HepG2 (cell line): ENCODE results near the gene TNFAIP8L1. TPM values are rescaled to one million over a fixed set of nuclear protein-coding genes. Genes with fewer than 3 reads are reported as not detected.

Experiments used
- E2F1 ChIP-seq: sonication (generic); formaldehyde crosslinking; IDR thresholded peaks from 2 replicates; pipeline ENCODE4 v1.5.0; 2020; ENCODE audit warnings: missing genetic modification reagents
- HCFC1 ChIP-seq: fragments of 150-350 bp; IDR thresholded peaks from 2 replicates; pipeline ENCODE4 v1.6.1; 2014; ENCODE audit warnings: low read depth, low read length
- HMGA1 ChIP-seq: sonication (generic); formaldehyde crosslinking; conservative IDR thresholded peaks from 2 replicates; pipeline ENCODE4 v1.4.0; 2020; ENCODE audit warnings: missing genetic modification reagents
- HNF4G ChIP-seq, 2 experiments: sonication (generic) in 1 of 2; formaldehyde crosslinking in 1 of 2; IDR thresholded peaks; 2 replicates each; pipeline versions ENCODE4 v1.4.0 to v1.6.1; 2011 to 2020; ENCODE audit warnings: borderline replicate concordance in 2 of 2, low read depth in 2 of 2, mild to moderate bottlenecking in 2 of 2, low read length in 1 of 2, missing genetic modification reagents in 1 of 2, moderate library complexity in 1 of 2
- RNF2 ChIP-seq: fragments of 450-650 bp; conservative IDR thresholded peaks from 2 replicates; pipeline ENCODE4 v1.6.1; 2016; ENCODE audit warnings: low read depth
- TEAD2 ChIP-seq: sonication (generic); formaldehyde crosslinking; IDR thresholded peaks from 2 replicates; pipeline ENCODE4 v1.9.0; 2021; ENCODE audit warnings: missing genetic modification reagents
- TSC22D2 ChIP-seq: sonication (generic); formaldehyde crosslinking; IDR thresholded peaks from 2 replicates; pipeline ENCODE4 v1.5.1; 2020; ENCODE audit warnings: missing genetic modification reagents, mild to moderate bottlenecking, borderline replicate concordance
- ZBTB39 ChIP-seq: sonication (generic); formaldehyde crosslinking; IDR thresholded peaks from 2 replicates; pipeline ENCODE4 v1.5.0; 2020; ENCODE audit warnings: missing genetic modification reagents
- ZIK1 ChIP-seq: sonication (generic); formaldehyde crosslinking; IDR thresholded peaks from 2 replicates; pipeline ENCODE4 v1.5.0; 2020; ENCODE audit warnings: mild to moderate bottlenecking, low read depth, missing genetic modification reagents, borderline replicate concordance
- ZNF180 ChIP-seq: sonication (generic); formaldehyde crosslinking; IDR thresholded peaks from 2 replicates; pipeline ENCODE4 v1.4.0; 2020; ENCODE audit warnings: low read depth, missing genetic modification reagents, borderline replicate concordance
- ZNF234 ChIP-seq: sonication (generic); formaldehyde crosslinking; conservative IDR thresholded peaks from 2 replicates; pipeline ENCODE4 v1.5.1; 2020; ENCODE audit warnings: mild to moderate bottlenecking, missing genetic modification reagents
- ZNF3 ChIP-seq: IDR thresholded peaks from 2 replicates; pipeline ENCODE4 v1.7.0; 2017; ENCODE audit warnings: inconsistent platforms
- ZNF33B ChIP-seq: sonication (generic); formaldehyde crosslinking; IDR thresholded peaks from 2 replicates; pipeline ENCODE4 v1.5.1; 2020; ENCODE audit warnings: mild to moderate bottlenecking, missing genetic modification reagents
- ZNF432 ChIP-seq: sonication (generic); formaldehyde crosslinking; IDR thresholded peaks from 2 replicates; pipeline ENCODE4 v1.5.0; 2020; ENCODE audit warnings: missing genetic modification reagents, mild to moderate bottlenecking, borderline replicate concordance
- ZNF563 ChIP-seq: sonication (generic); formaldehyde crosslinking; IDR thresholded peaks from 2 replicates; pipeline ENCODE4 v1.8.0; 2022; ENCODE audit warnings: mild to moderate bottlenecking, moderate library complexity, missing genetic modification reagents
- ZNF615 ChIP-seq: sonication (generic); formaldehyde crosslinking; IDR thresholded peaks from 2 replicates; pipeline ENCODE4 v1.5.0; 2020; ENCODE audit warnings: mild to moderate bottlenecking, missing genetic modification reagents, borderline replicate concordance
- ZNF713 ChIP-seq: sonication (generic); formaldehyde crosslinking; IDR thresholded peaks from 2 replicates; pipeline ENCODE4 v1.4.0; 2020; ENCODE audit warnings: mild to moderate bottlenecking, missing genetic modification reagents
- polyA plus RNA-seq, 8 experiments: library from polyadenylated mRNA; depleted of rRNA in 3 of 8; stranded (reverse) in 7 of 8; unstranded in 1 of 8; fragments of >200 nt; fragmentation: Illumina TruSeq in 4 of 8; extraction: Trizol in 4 of 8; gene quantifications; 2 replicates each; pipeline versions ENCODE4 v1.2.1 to v1.2.3, GENCODE V29; 2011 to 2016; ENCODE audit warnings: low read depth in 4 of 8, missing spikeins in 1 of 8, mixed read lengths in 1 of 8; ENCODE audit not compliant: insufficient read depth in 1 of 8
- total RNA-seq, 5 experiments: library from RNA; depleted of rRNA; stranded (reverse); fragments of >200 nt; fragmentation: Illumina TruSeq; extraction: Trizol; gene quantifications; 2 replicates each; pipeline ENCODE4 v1.2.3, GENCODE V29; 2016; ENCODE audit warnings: low read depth in 1 of 5
- TF ChIP-seq, protein P1 (sequence below): sonication (generic); formaldehyde crosslinking; IDR thresholded peaks from 2 replicates; pipeline ENCODE4 v1.4.0; 2020; ENCODE audit warnings: low read depth, mild to moderate bottlenecking, missing genetic modification reagents
- TF ChIP-seq, protein P2 (sequence below): fragments of 450-650 bp; IDR thresholded peaks from 2 replicates; pipeline ENCODE4 v1.6.1; 2017; ENCODE audit warnings: mild to moderate bottlenecking
- TF ChIP-seq, protein P3 (sequence below): sonication (generic); formaldehyde crosslinking; IDR thresholded peaks from 2 replicates; pipeline ENCODE4 v1.5.0; 2020; ENCODE audit warnings: missing genetic modification reagents, mild to moderate bottlenecking, borderline replicate concordance

The TNFAIP8L1 gene
- total and polyA plus RNA-seq, 2 of the 13 experiments (the other 11 are each of a cell fraction or from before 2014, with no cell fraction given), result 13.4 to 21.4 TPM

DNA sequence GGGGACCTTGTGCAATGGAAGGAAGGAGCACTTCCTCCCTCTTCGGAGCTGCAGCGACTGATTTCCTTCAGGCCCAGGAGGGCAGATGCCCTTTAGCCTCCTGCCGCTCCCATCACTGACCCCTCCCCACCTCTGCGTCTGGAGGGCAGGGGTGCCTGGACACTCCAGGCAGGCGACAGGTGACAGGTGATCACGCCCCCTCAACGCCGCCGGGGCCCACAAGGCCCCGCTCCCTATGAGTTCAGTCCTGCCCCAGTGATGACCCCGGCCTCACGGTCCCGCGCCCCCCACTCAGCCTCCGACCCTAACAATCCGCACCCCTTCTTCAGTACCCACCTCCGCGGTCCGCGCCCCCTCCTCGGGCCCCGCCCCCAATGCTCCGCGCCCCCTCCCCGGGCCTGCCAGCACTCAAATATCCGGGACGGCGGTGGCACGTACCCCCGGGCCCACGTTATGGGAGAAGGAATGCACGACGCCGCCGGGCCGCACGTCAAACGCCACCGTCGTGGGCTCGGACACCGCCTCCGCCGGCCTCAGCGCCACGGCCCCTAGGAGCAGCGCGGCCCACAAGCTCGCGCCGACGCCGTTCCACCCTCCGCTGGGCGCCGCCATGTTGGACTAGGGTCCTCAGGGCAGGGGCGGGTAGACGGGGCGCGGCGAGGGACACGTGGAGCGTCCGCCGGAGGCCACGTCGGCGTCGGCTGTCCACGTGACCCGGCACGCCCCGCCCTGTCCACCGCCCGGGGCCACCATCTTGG is 30.6 kb downstream of the TNFAIP8L1 start, which contains the start of gene MYDGF (continued):
- TF ChIP-seq, protein P1, sequence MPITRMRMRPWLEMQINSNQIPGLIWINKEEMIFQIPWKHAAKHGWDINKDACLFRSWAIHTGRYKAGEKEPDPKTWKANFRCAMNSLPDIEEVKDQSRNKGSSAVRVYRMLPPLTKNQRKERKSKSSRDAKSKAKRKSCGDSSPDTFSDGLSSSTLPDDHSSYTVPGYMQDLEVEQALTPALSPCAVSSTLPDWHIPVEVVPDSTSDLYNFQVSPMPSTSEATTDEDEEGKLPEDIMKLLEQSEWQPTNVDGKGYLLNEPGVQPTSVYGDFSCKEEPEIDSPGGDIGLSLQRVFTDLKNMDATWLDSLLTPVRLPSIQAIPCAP (CRISPR knock-in tag), result no peak
- TF ChIP-seq HNF4G (IDR thresholded peaks at IDR 0.05; ENCODE audit: borderline replicate concordance, low read depth, low read length), result peak; percentile 16; the same call in 1 of the 2 replicates
- TF ChIP-seq HNF4G (CRISPR knock-in tag; IDR thresholded peaks at IDR 0.05; ENCODE audit: borderline replicate concordance, low read depth), result peak; percentile 55
- TF ChIP-seq ZNF180 (CRISPR knock-in tag), result 0 out of 2 replicates have a peak, but pooled peaks have one; percentile 9
- TF ChIP-seq, protein P2, sequence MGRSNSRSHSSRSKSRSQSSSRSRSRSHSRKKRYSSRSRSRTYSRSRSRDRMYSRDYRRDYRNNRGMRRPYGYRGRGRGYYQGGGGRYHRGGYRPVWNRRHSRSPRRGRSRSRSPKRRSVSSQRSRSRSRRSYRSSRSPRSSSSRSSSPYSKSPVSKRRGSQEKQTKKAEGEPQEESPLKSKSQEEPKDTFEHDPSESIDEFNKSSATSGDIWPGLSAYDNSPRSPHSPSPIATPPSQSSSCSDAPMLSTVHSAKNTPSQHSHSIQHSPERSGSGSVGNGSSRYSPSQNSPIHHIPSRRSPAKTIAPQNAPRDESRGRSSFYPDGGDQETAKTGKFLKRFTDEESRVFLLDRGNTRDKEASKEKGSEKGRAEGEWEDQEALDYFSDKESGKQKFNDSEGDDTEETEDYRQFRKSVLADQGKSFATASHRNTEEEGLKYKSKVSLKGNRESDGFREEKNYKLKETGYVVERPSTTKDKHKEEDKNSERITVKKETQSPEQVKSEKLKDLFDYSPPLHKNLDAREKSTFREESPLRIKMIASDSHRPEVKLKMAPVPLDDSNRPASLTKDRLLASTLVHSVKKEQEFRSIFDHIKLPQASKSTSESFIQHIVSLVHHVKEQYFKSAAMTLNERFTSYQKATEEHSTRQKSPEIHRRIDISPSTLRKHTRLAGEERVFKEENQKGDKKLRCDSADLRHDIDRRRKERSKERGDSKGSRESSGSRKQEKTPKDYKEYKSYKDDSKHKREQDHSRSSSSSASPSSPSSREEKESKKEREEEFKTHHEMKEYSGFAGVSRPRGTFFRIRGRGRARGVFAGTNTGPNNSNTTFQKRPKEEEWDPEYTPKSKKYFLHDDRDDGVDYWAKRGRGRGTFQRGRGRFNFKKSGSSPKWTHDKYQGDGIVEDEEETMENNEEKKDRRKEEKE, result no peak
- TF ChIP-seq ZIK1 (CRISPR knock-in tag), result no peak
- TF ChIP-seq ZNF432, result no peak
- no peak for TF ChIP-seq ZNF615
- TF ChIP-seq ZNF713 (CRISPR knock-in tag), result no peak
- TF ChIP-seq E2F1 (CRISPR knock-in tag), result no peak; the same call in 1 of the 2 replicates
- no peak for TF ChIP-seq ZBTB39 (CRISPR knock-in tag)
- TF ChIP-seq ZNF563 (CRISPR knock-in tag), result 0 out of 2 replicates have a peak, but pooled peaks have one; percentile 7
- TF ChIP-seq TSC22D2 (CRISPR knock-in tag), result no peak
- peak; percentile 50; the same call in 1 of the 2 replicates for TF ChIP-seq HCFC1
- no peak for TF ChIP-seq HMGA1
- TF ChIP-seq TEAD2 (CRISPR knock-in tag), result no peak
- TF ChIP-seq ZNF33B (CRISPR knock-in tag), result no peak
- TF ChIP-seq, protein P3, sequence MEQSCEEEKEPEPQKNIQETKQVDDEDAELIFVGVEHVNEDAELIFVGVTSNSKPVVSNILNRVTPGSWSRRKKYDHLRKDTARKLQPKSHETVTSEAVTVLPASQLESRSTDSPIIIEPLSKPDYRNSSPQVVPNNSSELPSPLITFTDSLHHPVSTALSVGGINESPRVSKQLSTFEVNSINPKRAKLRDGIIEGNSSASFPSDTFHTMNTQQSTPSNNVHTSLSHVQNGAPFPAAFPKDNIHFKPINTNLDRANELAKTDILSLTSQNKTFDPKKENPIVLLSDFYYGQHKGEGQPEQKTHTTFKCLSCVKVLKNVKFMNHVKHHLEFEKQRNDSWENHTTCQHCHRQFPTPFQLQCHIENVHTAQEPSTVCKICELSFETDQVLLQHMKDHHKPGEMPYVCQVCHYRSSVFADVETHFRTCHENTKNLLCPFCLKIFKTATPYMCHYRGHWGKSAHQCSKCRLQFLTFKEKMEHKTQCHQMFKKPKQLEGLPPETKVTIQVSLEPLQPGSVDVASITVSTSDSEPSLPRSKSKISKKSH (CRISPR knock-in tag), result 0 out of 2 replicates have a peak, but pooled peaks have one; percentile 30
- no peak for TF ChIP-seq ZNF234 (CRISPR knock-in tag)
- TF ChIP-seq RNF2, result no peak
- TF ChIP-seq ZNF3 (CRISPR knock-in tag), result no peak
